HL-60 (cell line): Measurements from ENCODE around the gene ZNF611.
"Not testable (repeated sequence)": the region's sequence is repeated elsewhere in the genome, so short reads cannot be mapped to it uniquely, and the experiment has no call there.

Source experiments
- DNase-seq, 2 experiments: peaks; one replicate each; pipeline ENCODE4 v3.0.0-alpha.2; 2010 to 2020; ENCODE audit warnings: low read depth in 1 of 2, low spot score in 1 of 2
- H3K27ac ChIP-seq: fragments of 250-450 bp; sonication (Bioruptor Pico); replicated peaks from 2 replicates; pipeline ENCODE4 v1.5.1; 2020; ENCODE audit warnings: mild to moderate bottlenecking, moderate library complexity
- H3K27me3 ChIP-seq: fragments of 250-450 bp; sonication (Bioruptor Pico); 2 replicates; pipeline ENCODE4 v1.5.1; 2021; ENCODE audit warnings: mild to moderate bottlenecking, moderate library complexity; ENCODE audit not compliant: insufficient read depth, poor library complexity, severe bottlenecking
- H3K4me3 ChIP-seq: replicated peaks from 2 replicates; pipeline ENCODE4 v1.5.1; 2011; ENCODE audit warnings: mild to moderate bottlenecking, control low read depth, low read length; ENCODE audit not compliant: insufficient read depth
- CTCF ChIP-seq: IDR thresholded peaks from one replicate; pipeline ENCODE4 v1.5.1; 2011; ENCODE audit warnings: low read length, control low read depth, inconsistent platforms; ENCODE audit not compliant: insufficient read depth
- GABPA ChIP-seq: IDR thresholded peaks from 2 replicates; pipeline ENCODE4 v1.6.1; 2012; ENCODE audit warnings: low read depth
- POLR2AphosphoS5 ChIP-seq: IDR thresholded peaks from 2 replicates; pipeline ENCODE4 v1.6.1; 2012; ENCODE audit warnings: low read depth
- REST ChIP-seq: IDR thresholded peaks from 2 replicates; pipeline ENCODE4 v1.6.1; 2012; ENCODE audit warnings: low read depth; ENCODE audit not compliant: insufficient replicate concordance
- SPI1 ChIP-seq: IDR thresholded peaks from 2 replicates; pipeline ENCODE4 v1.6.1; 2012; ENCODE audit warnings: low read depth, mild to moderate bottlenecking, borderline replicate concordance
- long read RNA-seq: library from polyadenylated mRNA; unstranded; transcript quantifications from one replicate; pipeline ENCODE4 v2.0.0, GENCODE V29; 2020

ZNF611 gene
- long read RNA-seq, full-length matches to known transcripts, result 2 of 9 reads
- long read RNA-seq, partial matches to known transcripts, result 2 of 9 reads
- long read RNA-seq, other reads (novel, unspliced or antisense), result 5 of 9 reads

DNA sequence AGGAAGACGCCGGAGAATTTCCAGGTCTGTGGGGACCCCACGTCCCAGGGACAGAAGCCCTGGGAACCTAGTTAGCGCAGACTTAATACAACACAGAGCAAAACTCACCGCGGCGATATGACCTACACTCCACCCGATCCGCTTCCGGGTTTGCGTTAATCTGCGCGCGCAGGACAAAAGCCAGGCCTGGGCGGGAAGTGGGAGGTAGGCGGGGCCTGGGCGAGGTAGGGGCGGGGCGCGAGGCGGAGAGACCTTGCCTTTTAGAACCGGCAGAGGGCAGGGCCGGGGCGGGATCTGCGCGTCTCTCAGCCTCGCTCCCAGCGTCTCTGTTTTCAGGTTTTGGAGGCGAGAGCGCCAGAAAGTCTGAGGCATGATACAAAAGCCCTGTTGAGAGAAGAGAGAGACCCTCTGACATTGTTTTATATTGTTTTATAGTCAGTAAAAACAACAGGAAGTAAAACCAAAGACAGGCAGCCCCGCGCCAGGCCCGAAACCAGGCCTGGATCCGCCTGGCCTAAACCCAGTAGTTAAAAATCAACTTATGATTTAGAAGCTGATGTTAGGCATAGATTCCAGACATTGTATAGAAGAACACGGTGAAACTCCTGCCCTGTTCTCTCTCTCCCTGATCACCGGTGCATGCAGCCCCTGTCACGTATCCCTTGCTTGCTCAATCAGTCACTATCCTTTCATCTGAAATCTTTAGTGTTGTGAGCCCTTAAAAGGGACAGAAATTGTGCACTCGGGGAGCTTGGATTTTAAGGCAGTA lies at the start of gene ZNF611:
TSS of gene ZNF611 (minus strand) at position 152 of the 769 bp plus-strand sequence. CDS start 19,150 bp downstream, outside the sequence.
- Histone ChIP-seq H3K27me3 (no peaks in the 10 kb centered on the region), H3K27ac (peak within 1 kb of the TSS; percentile 79), H3K4me3 (peak within 1 kb of the TSS; percentile 70)
- DNase-seq, result peak; percentile 90 to 97
- no peak for TF ChIP-seq GABPA
- peak; percentile 22 for TF ChIP-seq CTCF
- TF ChIP-seq POLR2AphosphoS5, result peak; percentile 90
- peak; percentile 35 for TF ChIP-seq REST
- TF ChIP-seq SPI1, result peak; percentile 58; the same call in 1 of the 2 replicates

DNA sequence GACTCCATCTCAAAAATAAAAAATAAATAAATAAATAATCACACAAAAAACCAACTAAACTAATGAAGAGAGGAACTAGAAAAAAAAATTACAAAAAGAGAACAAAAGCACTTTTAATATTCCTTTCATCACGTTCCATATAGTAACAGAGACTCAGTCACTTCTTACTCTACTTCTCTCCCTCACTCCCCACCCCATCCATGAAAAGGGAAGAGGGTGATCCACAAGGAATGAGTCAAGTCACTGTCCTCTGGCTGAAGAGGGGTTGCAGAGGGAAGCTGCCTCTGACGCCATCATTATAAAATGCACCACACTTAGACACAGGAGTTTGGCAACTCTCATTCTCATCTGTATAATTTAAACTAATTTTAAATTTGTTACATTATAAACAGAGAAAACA lies 48.0 kb upstream of the ZNF611 start:
- not testable (repeated sequence) for H3K4me3 ChIP-seq, H3K27me3 ChIP-seq, H3K27ac ChIP-seq, DNase-seq

GRCh38 chr19:52778811-52779210 lies 44.0 kb upstream of the ZNF611 start:
- Histone ChIP-seq H3K27me3 (no peaks in the 10 kb centered on the region), H3K4me3 (no peak overlapping the region), H3K27ac (no peak overlapping the region)
- DNase-seq, result no peak
- TF ChIP-seq POLR2AphosphoS5 (no peak), GABPA (no peak), SPI1 (no peak), REST (no peak), CTCF (no peak)

GRCh38 chr19:52756447-52756846 lies 21.6 kb upstream of the ZNF611 start:
- H3K27ac ChIP-seq, DNase-seq, H3K27me3 ChIP-seq, H3K4me3 ChIP-seq: not testable (repeated sequence)

DNA sequence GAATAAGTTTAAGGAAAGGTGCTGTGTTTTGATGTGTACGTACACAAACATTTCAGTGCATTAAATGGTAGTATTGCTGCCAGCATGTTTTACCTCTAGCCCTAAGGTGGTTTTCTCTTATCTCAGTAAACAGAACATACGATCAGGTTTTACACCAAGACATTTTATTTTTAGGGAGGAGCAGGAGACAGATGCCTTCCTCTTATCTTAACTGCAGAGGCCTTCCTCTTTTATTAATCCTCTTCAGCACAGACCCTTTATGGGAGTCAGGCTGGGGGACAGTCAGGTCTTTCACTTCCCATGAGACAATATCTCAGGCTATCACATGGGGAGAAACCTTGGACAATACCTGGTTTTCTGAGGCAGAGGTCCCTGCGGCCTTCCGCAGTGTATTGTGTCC lies 14.9 kb upstream of the ZNF611 start:
- DNase-seq, result no peak

More for the DNA sequence above, 14.9 kb upstream of the ZNF611 start:
- H3K4me3 ChIP-seq, result no peak overlapping the region
- no peak overlapping the region for H3K27ac ChIP-seq
- TF ChIP-seq REST, result no peak
- TF ChIP-seq CTCF, result no peak
- no peak for TF ChIP-seq GABPA
- no peak for TF ChIP-seq SPI1
- TF ChIP-seq POLR2AphosphoS5, result no peak
- H3K27me3 ChIP-seq, result no peaks in the 10 kb centered on the region
